Measurements from ENCODE around the gene IMMT. TPM values are rescaled to one million over a fixed set of nuclear protein-coding genes. Genes with fewer than 3 reads are reported as not detected.

Gene IMMT
- total and polyA plus RNA-seq, 9 of the 15 experiments (the other 6 are each of a cell fraction or from before 2014, with no cell fraction given): 119 to 294 (median 140) TPM

- TF ChIP-seq STAT6 (CRISPR knock-in tag; IDR thresholded peaks at IDR 0.05) (no peak), TARDBP (IDR thresholded peaks at IDR 0.05) (no peak), HNRNPLL (IDR thresholded peaks at IDR 0.05; ENCODE audit: low read depth, low read length, poor library complexity, severe bottlenecking) (no peak), HNRNPL (IDR thresholded peaks at IDR 0.05; ENCODE audit: low read depth, low read length) (no peak), PKNOX1 (IDR thresholded peaks at IDR 0.05) (no peak), FOXJ3 (CRISPR knock-in tag; IDR thresholded peaks at IDR 0.05) (no peak), TBL1XR1 (IDR thresholded peaks at IDR 0.05; ENCODE audit: low read length in 2 of 2) (0 out of 4 replicates have a peak, but pooled peaks of 1 of the 2 experiments have one; percentile 29), SMC3 (conservative IDR thresholded peaks at IDR 0.05; ENCODE audit: insufficient read depth, low read depth, low read length) (peak; percentile 62), JUND (IDR thresholded peaks at IDR 0.05; ENCODE audit: borderline replicate concordance, low read depth, low read length) (no peak), JUND (tag; IDR thresholded peaks at IDR 0.05; ENCODE audit: borderline replicate concordance, low read depth, low read length) (no peak; the same call in 2 of the 3 replicates), ZBTB40 (IDR thresholded peaks at IDR 0.05) (no peak), ZBTB40 (CRISPR knock-in tag; IDR thresholded peaks at IDR 0.05) (no peak), VEZF1 (CRISPR knock-in tag; IDR thresholded peaks at IDR 0.05) (0 out of 2 replicates have a peak, but pooled peaks have one; percentile 14)
Measured at GRCh38 chr2:86221066-86221684, 25.9 kb upstream of the IMMT start (continued).

All from K562 (cell line).